Measurements from ENCODE around the gene POU5F1.

GRCh38 chr6:31114970-31115849 lies 55.3 kb downstream of the POU5F1 start:
- peak; percentile 40 for TF ChIP-seq CTCF (IDR thresholded peaks at IDR 0.05; ENCODE audit: low read depth, low read length)
- TF ChIP-seq POLR2A (IDR thresholded peaks at IDR 0.05; ENCODE audit: extremely low read depth, insufficient read length), result no peak
- no peak for TF ChIP-seq MAX (IDR thresholded peaks at IDR 0.05; ENCODE audit: low read depth, low read length)
- TF ChIP-seq MYC (IDR thresholded peaks at IDR 0.05; ENCODE audit: low read depth, low read length), result no peak

Measured in NB4 (cell line).